Fibroblast of skin of abdomen (primary cell): ENCODE measurements around the gene XPNPEP1.
A peak's percentile ranks its signal among the peaks of the same experiment; 100 is the strongest.

Experiments
- DNase-seq: peaks from one replicate; pipeline ENCODE4 v3.0.0-alpha.2; 2013

Gene XPNPEP1

DNA sequence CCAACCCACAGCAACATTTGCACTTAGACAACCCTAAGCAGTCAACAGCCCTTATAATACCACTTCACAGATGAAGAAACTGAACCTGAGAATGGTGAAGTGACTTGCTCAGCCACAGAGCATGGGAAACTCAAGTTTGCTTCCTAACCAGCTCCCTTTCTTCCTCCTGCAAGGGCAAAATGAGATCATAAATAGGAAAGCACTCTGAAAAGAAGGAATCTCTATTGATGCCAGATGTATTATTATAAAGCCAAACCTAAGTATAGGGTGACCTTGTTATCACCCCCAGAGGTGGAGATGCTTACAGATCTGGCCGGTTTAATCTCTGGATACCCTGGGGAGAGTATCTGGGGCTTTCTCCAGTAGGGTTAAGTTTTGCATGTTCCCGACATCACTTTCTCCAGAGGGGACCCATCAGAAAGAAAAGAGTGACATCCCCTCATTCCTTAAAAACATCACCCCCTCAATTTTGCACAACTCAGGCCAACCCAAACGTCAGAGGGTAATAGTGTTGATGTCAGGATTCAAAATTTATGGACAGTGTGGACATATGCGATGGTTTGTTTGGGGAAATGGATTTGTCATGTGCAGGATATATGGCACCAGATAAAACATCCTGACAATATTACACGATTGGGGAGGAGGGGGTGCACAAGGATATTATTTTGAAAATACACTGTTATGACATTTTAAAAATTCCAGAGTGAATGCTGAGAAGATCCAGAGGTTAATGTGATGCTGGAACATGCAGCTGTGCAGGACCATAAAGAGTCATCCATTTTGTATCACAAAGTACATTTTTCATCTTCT is 24.0 kb upstream of the XPNPEP1 start:
- no peak for DNase-seq

DNA sequence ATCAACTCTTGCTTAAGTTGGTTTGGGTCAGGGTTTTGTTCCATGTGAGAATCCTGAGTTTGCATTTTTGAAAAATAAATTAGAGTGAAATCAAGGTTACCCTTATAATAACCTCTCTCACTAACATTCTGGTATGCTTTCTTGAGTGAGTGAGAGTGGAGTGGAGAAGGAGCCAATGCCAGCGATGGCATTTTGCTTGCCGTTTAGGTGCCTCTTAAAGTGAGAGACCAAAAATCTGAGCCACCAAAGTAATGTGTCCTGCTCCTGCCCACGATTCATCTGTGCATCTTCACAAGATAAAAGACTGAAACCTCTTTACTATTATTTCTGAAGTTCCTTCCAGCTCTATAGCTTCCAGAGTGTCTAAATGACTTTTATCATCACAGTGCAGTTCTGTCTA is 23.4 kb upstream of the XPNPEP1 start:
- no peak for DNase-seq

DNA sequence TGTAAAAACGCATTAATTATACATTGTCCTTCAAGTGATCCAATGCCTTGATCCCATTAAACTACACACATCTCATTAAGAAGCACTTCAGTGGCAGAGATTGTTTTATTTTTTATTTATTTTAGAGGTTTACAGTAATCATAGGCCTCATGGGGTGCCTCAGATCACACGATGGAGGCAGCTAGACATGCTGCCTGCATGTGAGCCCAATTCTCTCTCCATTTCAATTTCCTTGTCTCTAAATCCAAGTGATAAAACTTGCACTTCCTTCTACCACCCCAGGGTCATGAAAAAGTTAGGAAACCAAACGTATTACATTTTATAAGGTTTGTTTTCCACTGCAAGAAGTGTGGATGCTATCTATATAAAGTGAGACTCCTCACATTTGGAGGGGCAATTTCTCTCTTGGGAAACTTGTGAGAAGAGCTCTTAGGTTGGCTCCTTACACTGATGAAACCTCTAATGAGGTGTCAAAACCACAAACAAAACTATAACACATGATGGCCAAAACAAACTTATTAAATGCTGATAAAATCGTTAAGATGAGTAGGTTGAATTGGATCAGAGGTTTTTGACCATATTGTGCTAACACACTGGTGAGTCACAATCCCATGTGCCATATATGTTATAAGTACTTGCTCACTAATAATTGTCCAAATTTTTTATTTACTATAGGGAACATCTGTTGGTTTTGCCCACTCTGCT is 22.3 kb upstream of the XPNPEP1 start:
- DNase-seq: no peak

DNA sequence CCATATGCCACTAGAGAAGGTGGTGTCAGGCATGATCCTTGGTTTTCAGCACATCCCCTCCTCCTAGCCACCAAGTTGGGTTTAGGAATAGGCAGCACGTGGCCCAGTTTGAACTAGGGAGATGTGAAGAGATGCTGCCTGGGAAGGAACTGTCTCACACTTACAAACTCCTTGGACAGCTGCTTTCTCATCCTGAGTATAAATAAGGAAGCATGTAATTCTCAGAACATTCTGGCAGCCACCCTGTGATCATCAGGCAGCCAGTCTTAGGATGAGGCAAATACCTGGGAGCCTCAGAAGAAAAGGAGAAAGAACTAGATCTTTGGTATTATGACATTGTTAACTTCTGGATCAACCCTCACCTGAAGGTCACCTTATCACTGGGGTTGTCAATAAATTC is 21.3 kb upstream of the XPNPEP1 start:
- DNase-seq: no peak

- no peak for DNase-seq
Measured at GRCh38 chr10:109941236-109941862, 18.0 kb upstream of the XPNPEP1 start.

GRCh38 chr10:109940553-109940952 is 17.2 kb upstream of the XPNPEP1 start:
- no peak for DNase-seq

DNA sequence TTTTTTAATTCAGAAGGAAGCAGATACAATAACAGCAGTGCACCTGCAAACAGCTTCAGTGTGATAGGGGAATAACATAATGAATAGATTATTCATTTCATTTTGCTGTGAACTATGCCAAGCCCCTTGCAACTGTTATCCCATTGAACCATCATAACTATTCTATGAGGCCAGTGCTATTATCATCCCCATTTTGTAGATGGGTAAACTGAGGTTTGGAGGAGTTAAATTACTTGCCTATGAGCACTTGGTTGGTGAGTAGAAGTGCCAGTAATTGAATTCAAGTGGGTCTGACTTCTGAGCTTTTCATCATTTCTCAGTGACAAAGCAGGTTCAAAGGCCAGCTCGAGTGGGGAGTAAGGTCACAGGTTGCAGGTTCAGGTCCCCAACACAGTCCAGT is 16.8 kb upstream of the XPNPEP1 start:
- no peak for DNase-seq

GRCh38 chr10:109939315-109939961 is 16.1 kb upstream of the XPNPEP1 start:
- DNase-seq: peak; percentile 60

DNA sequence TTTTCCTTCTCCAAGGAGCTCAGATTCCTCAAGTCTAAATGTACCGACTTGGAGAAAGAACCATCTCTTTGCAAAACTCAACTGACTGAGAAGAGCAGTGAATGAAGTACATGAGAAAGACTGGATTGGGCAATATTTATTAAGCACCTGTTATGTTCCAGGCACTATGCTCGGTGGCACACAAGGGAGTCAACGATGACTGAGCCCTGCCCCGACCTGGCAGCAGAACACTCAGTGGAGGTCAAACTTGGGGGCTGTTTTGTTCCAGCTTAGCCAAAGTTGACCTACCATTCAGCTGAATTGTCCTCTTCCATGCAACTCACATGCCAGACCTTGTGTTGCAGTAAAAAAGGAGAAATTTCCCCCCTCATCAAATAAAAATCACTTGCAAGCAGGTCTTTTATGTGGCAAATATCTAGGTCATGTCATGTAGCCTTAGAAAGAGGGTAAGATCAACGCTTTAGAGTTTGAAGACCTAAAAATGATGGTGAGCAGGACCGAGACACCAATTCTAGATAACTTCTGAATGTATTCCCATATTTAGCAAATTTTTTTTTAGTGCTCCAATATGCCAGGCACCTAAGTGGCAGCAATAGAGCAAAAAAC is 14.3 kb upstream of the XPNPEP1 start:
- no peak for DNase-seq

- DNase-seq: no peak
Measured at GRCh38 chr10:109934958-109935793, 11.9 kb upstream of the XPNPEP1 start.

DNA sequence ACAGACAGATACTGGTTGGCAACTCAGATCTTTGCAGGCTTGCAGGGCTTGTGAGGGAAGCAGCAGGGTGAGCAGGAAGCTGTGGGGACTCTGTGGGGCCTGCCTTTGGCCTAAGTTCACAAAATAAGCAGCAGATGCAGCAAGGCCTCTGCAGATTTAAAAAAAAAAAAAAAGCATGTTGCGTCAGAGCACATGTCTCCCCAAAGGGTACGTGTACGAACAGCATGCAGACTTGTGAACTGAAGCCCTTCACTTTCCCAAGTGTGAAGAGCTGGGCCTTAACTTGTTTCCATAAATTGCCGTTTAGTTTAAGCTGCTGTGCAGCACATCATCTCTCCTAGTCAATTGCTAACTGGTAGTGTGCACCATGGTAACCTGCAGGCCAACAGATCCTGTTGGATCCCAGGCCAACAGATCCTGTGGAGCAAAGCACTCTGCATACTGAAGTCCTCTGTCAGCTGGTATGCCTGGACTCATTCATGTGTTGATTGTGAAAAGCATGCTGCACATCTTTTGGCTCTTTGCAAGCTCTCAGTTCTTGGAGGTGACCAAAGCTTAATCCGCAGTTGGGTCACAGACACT is 10.8 kb upstream of the XPNPEP1 start:
- DNase-seq: no peak

- no peak for DNase-seq
Measured at GRCh38 chr10:109932968-109933367, 9.7 kb upstream of the XPNPEP1 start.

DNA sequence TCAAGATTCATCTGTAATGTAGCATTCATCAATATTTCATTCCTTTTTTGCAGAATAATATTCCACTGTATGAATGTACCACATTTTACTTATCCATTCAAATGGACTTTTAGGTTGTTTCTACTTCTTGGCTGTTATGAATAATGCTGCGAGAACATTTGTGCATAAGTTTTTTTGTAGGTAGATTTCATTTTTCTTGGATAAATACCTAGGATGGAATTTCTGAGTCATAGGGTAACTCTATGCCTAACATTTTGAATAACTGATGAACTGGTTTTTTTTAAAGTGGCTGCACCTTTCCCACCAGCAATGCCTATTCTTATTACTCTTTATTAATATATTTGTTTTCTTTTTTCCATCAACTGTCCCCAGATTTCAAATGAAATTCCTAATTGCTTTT is 9.1 kb upstream of the XPNPEP1 start:
- no peak for DNase-seq

DNA sequence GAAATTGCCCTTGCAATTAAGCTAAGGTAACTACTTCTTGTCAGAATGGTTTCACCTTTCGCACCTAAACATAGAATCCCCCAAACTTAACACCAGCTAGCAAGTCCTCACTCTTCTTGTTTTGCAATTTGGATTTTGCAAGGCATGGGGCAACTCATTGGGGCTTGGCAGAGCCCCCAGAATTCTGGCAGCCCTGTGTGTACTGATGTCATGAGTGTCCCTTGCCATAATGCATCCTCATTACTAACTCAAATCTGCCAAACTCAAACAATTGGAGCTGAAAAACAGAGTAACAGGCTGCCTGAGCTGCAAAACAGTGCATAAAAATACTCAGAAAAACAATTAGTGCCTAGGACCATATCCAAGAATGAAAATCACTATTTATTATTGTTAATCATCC is 7.9 kb upstream of the XPNPEP1 start:
- no peak for DNase-seq

DNA sequence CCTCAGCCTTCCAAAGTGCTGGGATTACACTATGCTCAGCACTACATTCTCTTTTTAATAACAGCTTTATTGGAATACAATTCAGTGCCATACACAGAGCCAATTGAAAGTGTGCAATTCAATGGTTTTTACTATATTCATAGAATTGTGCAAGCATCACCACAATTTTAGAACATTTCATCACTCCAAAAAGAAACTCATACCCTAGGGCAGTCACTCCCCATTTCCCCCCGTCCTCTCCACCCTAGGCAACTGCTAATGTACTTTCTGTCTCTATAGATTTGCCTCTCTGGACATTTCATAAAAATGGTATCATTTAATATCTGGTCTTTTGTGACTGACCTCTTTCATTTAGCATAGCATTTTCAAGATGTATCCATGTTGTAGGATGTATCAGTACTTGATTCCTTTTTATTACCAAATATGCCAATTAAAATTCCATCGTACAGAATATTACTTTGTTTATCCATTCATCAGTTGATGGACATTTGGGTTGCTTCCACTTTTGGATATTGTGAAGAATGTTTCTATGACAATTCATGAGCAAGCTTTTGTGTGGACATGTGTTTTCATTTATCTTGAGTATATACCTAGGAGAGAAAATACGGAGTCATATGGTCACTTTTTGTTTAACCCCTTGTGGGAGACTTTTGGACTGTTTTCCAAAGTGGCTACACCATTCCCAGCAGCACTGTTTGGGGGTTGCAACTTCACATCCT is 6.3 kb upstream of the XPNPEP1 start:
- DNase-seq: peak; percentile 61

DNA sequence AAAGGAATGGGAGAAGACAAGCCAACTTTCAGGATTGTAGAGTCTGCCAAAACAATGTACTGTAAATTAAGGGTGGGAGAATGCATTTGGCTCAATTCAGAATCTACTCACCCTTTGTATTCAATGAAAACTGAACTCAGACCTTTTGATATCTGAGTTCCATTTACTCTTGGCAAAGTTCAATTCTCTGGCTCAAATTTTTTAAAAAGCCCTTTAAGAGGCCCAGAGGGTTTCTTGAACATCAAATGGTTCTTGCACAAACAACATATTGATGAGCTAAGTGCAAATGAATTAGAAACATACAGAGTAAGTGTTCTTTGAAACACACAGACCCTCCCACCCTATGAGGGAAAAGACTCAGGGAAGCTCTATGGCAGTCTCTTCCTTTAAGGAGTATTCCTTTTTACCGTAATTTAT is 5.2 kb upstream of the XPNPEP1 start:
- no peak for DNase-seq

- DNase-seq: no peak
Measured at GRCh38 chr10:109926825-109927224, 3.5 kb upstream of the XPNPEP1 start.

- peak; percentile 56 for DNase-seq
Measured at GRCh38 chr10:109926061-109926745, 2.9 kb upstream of the XPNPEP1 start.

GRCh38 chr10:109924967-109925620 is 1.8 kb upstream of the XPNPEP1 start:
- no peak for DNase-seq

- no peak for DNase-seq
Measured at GRCh38 chr10:109924087-109924486, 776 bp upstream of the XPNPEP1 start.
